GM20431 (cell line): Measurements from ENCODE around the gene CDK6.

Experiments used
- in situ Hi-C: fragments of 300-500 bp; cut with MseI, MboI; formaldehyde crosslinking; loops from one replicate; pipeline ENCODE4 v1.15.0; 2020; ENCODE audit warnings: low sequenced_read_pairs; ENCODE audit not compliant: unreplicated experiment

Gene CDK6

DNA sequence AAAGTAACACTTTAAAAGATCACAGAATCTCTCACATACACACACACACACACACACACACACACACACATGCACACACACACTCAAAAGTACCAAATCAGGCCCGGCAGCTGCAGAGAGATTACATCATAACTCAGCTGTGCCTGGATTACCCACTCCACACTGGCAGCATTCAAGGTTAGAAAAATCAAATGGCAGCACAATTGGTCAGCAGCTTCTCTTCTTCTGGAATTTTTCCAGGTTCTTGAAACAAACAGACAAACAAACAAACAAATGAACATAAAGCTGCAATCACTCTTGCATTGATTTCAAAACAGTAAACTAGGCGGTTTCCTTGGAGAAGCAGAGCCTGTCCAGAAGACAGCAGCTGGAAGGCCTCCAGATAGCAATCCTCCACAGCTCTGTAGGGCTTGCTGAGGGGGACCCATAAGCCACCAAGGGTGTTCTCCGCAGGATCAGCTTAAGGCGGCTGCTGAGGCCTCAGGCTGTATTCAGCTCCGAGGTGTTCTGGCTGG lies 221.7 kb downstream of the CDK6 start:
- in situ Hi-C loops: loop anchor here (25.0 kb wide), 1 partner anchor 448 kb away; no protein-coding TSS in a partner anchor

DNA sequence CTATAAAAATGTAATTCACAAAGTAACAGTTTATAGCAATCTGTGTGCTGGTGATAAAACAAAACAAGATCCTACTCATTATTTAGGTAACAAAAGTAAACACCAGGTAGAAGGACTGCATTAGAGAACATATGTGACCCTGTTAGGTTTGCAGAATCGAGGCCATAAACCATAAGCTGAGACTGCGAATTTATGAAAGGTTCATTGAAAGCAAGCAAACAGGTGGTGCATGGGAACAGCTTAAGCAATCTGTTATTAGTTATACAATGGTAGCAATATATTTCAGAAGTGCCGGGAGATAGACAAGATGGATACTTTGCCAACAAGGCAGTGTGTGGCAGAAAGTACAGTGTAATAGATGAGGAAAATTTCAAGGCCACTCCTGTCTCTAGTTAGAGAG lies 222.7 kb downstream of the CDK6 start:
- in situ Hi-C loops: loop anchor here (25.0 kb wide), 1 partner anchor 449 kb away; no protein-coding TSS in a partner anchor

DNA sequence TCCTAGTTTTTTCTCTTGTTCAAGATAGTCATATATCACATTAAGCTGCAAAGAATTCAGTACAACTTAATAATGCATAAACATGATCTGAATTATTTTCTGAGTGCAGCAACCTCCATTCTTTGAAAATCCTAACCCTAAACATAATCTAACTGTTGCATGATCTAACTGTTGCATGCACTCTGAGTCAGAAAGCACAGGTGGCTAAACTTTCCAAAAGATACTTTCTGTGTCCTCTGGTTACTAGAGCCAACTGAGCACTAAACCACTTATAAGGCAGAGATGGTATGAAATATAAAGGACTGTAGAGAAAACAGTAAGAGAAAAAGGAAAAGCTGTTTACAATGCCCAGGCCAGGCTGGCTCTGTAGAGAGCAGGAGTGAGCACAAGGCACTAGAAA lies 223.2 kb downstream of the CDK6 start:
- in situ Hi-C loops: loop anchor here (25.0 kb wide), 1 partner anchor 449 kb away; no protein-coding TSS in a partner anchor

DNA sequence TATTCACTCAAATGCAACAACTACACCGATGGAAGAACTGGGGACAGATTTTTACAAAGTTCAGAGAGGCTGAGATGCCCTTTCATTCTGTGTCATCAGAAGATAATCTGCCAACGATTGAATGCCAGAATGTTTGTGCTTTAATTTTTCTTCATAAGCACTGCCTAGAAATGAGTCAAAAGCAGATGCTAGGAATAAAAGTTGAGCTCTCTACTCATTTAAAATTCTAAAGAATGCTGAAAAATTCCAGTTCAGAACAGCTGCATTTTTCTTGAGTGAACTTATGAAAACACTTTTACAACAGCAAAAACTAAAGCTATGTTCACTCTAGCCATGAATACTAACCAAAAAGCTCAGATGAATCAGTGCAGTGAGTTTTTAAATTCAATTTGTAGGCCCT lies 223.9 kb downstream of the CDK6 start:
- in situ Hi-C loops: loop anchor here (25.0 kb wide), 1 partner anchor 450 kb away; no protein-coding TSS in a partner anchor

DNA sequence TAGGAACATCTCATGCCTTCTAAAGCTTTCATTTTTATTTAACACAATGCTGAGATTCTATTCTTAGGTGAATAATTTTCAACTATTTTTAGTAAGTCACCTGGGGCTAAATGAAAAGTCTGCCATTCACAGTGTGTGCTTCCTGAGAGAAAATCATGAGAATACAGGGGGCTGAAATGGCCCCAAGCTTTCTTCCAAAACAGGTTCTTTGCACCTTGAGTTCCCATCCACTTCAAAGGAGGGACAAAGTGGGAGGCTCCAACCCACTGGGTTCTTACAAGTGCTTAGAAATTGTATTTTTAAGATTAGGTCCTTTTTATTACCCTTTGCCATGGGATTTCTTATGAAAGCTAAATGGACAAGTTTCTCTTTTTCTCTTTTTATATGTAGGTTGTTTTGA lies 224.6 kb downstream of the CDK6 start:
- in situ Hi-C loops: loop anchor here (25.0 kb wide), 1 partner anchor 451 kb away; no protein-coding TSS in a partner anchor

DNA sequence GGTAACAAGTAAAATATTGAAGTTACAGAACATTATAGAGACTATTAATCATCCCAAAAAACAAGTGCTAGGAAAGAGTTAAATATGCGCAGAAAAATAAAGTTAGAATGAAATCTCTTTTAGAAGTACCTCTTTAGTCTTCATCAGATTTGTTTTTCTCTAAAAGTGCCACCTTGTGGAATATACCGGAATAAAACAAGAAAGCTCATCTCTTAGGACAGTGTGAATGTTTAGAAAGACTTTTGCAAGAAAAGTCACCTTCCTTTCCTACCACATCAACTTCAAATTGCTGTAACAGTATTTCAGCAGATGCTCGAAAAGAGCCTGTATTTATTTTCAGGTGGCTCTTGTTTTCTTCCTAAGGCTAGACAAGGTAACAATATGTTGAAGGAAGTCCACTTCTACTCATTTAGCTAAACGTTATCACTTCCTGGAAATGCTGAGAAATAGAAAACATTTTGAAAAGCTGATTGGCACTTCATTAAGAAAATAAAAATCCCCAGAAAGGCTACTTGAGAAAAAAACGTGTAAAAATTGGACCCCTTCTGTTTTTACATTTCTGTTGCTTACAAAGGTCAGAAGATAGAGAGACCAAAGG lies 226.4 kb downstream of the CDK6 start:
- in situ Hi-C loops: loop anchor here (25.0 kb wide), 1 partner anchor 452 kb away; no protein-coding TSS in a partner anchor

DNA sequence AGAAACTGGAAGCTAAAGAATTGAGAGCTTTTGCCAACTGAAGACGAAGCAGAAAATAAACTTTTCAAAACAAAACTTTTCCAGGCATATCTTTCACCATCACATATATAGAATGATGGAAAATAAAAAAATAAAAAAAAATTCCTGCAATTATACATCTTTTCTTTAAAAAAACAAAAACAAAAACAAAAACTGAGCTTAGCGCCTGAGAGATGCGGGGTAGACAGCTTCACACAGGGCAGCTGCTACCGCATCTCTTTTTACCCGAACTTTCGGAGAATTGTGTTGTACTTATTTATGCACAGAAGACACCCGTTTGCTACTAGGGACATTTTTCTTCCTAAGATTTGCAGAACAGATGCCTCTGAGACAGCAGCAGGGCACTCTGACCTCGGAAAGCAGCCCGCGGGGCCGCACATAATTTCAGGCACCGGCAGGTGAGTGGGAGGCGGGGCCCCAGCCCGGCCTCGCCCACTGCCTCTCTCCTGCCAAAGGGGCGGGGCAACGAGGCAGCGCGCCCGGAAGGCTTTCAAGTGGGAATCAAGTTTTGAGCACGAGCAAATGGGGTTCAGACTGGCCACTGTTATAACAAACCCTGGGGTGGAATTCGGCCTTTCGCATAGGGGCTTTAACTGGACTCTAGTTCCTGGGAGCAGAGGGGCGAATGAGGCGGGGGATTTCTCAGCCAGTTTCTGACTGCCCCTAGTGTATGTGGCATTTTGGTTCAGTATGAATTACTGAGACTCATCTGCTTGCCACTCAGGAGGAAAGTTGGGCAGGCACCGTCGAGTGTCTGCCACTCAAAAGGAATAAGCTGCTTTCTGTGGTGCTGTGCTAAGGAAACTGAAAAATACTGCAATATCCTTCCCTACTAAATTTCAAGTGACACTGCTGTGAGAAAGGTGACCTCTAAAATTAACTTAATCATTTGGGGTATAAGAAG lies 227.7 kb downstream of the CDK6 start:
- in situ Hi-C loops: loop anchor here (25.0 kb wide), 1 partner anchor 454 kb away; no protein-coding TSS in a partner anchor

DNA sequence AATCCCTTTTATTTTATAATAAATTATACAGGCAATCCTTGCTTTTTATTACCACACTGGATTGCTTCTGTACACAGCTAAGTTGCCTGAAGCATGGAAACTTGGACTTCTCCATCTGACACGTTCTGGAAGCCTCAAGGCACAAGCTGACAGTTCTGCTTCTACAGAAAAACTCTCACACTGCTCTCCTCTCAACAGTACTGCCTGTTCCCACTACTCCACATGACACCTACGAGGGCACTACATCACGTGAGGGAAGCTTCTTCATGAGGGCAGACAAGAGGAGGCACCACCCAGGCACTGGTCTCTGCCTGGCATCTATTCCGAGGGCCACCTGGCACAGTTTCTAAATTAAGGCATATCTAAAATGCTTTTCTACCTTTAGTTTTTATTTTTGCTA lies 229.4 kb downstream of the CDK6 start:
- in situ Hi-C loops: loop anchor here (25.0 kb wide), 1 partner anchor 455 kb away; no protein-coding TSS in a partner anchor

DNA sequence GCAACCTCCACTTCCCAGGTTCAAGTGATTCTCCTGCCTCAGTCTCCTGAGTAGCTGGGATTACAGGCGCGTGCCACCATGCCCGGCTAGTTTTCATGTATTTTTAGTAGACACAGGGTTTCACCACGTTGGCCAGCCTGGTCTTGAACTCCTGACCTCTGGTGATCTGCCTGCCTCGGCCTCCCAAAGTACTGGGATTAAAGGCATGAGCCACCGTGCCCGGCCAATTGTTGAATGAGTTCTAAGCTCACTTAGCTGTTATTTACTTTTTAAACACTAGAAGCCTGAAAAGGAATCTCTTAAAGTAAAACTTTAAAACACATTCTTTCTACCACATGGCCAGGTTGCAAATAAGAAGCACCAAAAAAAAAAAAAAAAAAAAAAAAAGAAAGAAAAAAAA lies 231.9 kb downstream of the CDK6 start:
- in situ Hi-C loops: loop anchor here (25.0 kb wide), 1 partner anchor 458 kb away; no protein-coding TSS in a partner anchor

DNA sequence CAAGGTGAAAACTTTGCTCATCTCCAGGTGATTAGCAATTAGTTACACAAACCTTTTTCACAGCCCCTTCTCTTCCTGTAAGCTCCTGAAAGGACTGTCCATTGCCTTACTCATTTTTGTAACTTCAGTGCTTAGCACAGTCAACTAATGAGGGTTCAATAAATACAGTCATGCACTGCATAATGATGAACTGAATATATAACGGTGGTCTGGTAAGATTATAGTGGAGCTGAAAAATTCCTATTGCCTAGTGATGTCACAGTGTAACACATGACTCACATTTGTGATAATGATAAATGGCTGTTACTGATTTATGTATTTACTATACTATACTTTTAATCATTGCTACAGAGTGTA lies 233.3 kb downstream of the CDK6 start:
- in situ Hi-C loops: loop anchor here (25.0 kb wide), 1 partner anchor 459 kb away; no protein-coding TSS in a partner anchor

DNA sequence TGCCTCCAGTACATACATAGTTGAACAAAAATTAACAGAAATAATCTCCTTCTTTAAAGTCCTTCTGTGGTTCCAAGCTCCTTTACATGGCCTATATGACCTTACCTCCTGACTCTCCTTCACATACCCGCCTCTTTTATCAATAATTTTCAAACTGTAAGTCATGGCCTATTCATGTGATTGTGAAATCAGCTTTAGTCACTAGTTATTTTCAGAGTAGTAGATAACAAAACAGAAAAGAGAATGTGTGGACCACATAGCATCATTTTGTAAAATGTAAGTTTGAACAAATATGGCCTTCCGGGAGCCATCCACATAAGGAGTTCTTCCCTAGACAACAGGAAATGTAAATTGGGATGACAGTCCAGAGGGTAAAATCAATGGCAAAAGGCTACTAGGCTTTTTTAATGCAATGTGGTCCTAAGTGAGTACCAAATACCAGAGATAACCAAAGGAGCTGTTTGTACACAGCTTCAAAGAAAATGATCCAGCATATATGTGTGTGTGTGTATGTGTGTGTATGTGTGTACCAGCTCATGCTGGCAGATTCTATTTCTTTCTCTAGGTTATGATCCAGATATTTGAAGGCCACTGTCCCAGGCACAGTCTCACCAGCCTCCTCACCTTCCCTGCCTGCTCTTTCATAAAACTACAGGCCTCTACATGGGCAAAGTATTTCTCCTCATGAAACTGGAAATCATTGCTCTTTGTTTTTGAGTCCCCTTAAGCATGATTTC lies 233.9 kb downstream of the CDK6 start:
- in situ Hi-C loops: loop anchor here (25.0 kb wide), 1 partner anchor 460 kb away; no protein-coding TSS in a partner anchor

DNA sequence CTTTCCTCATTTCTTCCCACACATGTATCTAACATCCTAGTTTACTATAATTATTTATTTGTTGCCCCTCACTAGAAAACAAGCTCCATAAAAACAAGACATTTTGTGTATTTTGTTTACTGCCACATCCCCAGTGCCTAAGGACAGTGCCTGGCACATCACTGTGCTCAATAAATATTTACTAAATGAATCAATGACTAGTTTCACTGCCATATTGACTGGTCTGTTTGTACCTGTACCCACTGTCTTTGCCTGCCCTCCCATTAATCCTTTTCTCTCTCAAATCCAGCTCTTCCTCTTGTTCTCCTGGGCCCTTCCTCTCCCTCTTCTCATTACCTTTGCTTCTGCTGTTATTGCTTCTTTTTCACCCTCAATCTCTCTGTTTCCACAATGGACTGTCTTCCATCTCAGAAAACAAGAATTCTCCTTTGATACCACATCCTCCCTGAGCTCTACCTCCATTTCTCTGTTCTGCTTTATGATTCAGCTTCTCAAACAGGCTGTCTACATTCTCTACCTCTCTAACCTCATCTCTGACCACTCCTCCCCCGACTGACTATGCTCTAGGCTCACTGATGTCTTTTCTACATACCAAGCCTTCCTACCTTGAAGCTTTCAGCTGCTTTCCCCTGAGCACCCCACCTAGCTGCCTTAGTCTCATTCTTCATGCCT lies 237.9 kb downstream of the CDK6 start:
- in situ Hi-C loops: no loop called here

DNA sequence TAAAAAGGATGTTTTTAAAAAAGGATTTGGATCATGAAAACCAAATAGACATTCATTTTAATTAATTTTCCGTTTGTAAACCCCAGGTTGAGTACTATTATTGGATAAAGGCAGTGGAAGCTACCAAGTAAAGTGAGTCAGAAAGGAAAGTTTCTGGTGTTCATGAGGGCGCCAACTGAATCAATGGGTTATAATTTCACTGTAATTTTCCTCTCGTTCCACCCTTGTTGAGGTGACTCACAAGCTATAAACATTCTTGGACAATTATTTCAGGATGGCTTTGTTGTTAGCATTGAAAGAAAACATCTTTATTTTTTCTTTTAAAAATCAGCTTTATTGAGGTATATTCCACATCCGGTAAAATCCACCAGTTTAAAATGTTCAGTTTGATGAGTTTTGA lies 241.1 kb downstream of the CDK6 start:
- in situ Hi-C loops: no loop called here

DNA sequence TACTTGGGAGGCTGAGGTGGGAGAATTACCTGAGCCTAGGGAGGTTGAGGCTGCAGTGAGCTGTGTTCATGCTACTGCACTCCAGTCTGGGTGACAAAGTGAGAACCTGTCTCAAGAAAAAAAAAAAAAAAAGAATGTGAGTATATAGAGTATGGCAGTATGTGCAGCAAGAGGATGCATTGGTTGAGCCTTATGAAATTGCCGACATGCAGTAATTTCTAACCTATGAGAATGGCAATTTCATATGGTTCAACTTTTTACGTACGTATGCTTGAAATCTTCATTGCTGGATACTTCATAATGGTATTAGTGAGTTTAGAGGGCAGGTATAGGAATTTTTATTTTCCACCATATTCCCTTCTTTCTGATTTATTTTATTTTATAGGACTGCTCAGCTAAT lies 241.6 kb downstream of the CDK6 start:
- in situ Hi-C loops: no loop called here

DNA sequence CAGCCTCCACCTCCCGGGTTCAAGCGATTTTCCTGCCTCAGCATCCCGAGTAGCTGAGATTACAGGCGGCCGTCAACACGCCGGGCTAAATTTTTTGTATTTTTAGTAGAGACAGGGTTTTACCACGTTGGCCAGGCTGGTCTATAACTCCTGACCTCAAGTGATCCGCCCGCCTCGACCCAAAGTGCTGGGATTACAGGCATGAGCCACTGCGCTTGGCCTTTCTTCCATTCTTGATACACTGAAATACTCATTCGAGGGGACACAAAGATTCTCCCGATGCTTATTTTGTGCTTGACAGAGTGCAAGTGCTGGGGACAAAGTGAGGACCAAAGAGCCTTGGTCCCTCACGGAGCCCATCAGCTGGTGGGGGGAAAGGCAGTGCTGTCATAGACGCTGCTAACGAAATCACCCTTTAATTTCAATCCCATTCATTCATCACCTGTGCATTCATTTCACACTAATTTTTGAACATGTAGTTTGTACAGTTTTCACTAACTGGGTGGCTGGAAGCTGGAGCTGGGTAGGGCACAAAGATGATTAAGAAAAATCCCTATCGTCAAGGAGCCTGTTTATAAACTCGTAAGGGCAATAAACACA lies 245.6 kb downstream of the CDK6 start:
- in situ Hi-C loops: no loop called here

DNA sequence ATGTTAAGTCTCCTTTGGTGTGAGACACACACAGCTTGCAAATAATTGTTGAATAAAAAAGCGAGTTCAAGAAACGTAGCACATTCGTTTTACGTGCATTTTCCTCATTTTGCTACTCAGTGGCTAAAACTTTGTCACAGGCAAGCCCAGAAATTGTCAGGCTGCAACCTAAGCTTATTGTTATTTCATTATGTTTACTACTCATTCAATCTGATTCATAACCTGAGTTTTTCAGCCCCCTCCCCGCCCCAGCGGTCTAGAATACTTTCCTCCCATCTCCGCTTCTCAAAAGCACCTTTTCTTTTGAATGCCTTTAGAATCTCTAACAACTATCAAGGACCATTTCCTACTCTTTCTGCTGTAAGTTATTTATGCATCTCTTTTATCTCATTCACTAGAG lies 247.3 kb downstream of the CDK6 start:
- in situ Hi-C loops: no loop called here

DNA sequence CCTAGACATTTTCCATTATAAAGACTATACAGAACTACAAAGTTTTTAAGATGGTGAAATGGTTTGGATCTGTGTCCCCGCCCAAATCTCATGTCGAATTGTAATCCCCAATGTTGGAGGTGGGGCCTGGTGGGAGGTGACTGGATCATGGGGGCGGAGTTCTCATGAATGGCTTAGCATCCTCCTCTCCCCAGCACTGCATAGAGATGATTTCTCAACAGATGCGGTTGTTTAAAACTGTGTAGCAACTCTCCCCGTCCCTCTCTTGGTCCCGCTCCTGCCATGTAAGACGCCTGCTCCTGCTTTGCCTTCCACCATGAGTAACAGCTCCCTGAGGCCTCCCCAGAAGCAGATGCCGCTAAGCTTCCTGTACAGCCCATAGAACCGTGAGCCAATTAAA lies 247.8 kb downstream of the CDK6 start:
- in situ Hi-C loops: no loop called here

DNA sequence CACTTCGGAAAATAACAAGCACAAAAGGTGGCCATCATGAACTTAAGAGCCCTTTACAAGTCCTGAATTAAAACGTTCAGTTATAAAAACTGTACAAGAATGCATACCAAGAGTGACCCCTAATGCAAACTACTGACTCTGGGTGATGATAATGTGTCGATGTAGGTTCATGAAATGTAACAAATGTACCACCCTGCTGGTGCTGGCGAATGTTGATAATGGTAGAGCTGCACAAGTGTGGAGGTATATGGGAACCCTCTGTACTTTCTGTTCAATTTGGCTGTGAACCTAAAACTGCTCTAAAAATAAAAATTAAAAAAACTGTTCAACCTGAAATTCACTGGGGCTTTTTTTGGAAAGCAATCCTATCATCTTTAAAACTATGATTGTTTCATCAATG lies 249.5 kb downstream of the CDK6 start:
- in situ Hi-C loops: no loop called here

DNA sequence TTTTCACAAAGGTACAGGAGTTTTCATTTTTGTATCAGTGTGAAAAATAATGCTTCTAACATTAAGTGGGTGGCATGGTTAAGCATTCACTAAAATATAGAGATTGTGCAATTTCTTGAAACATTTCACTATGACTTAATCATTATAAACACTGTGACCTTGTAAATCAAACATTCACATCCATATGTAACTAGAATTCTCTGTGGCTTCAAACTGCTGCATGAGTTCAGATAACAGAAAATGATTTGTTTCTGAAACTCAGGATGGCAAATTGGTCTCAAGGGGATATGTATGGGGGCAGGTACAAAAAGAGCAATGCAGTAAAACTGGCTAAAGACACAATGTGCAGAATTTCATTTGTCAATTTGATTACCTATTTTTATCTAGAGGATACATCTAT lies 250.0 kb downstream of the CDK6 start:
- in situ Hi-C loops: no loop called here
